NCI-H2081 treated with DMSO at 0.1 percent for 48 hours (cell line): Measurements from ENCODE around the gene VMA21.

Experiments
- DNase-seq: peaks from one replicate; lab custom pipeline; 2025; lab: John Stamatoyannopoulos, UW

The VMA21 gene

GRCh38 chrX:151396825-151397740 lies at the start of gene VMA21:
Gene VMA21, plus strand, starts transcription at chrX:151397206. Its CDS starts 103 bp downstream, at chrX:151397309.
- no peak for DNase-seq

GRCh38 chrX:151359341-151359740 lies 37.7 kb upstream of the VMA21 start:
- no peak for DNase-seq

- DNase-seq: no peak
Observed at GRCh38 chrX:151359931-151360871, 36.8 kb upstream of the VMA21 start.

- DNase-seq: no peak
Observed at GRCh38 chrX:151363316-151363715, 33.7 kb upstream of the VMA21 start.

GRCh38 chrX:151365579-151365978 lies 31.4 kb upstream of the VMA21 start:
- no peak for DNase-seq

GRCh38 chrX:151370906-151371305 lies 26.1 kb upstream of the VMA21 start:
- no peak for DNase-seq

- no peak for DNase-seq
Observed at GRCh38 chrX:151384807-151385206, 12.2 kb upstream of the VMA21 start.

- no peak for DNase-seq
Observed at GRCh38 chrX:151386838-151387459, 10.1 kb upstream of the VMA21 start.

GRCh38 chrX:151391722-151392121 lies 5.3 kb upstream of the VMA21 start:
- DNase-seq: no peak

- no peak for DNase-seq
Observed at GRCh38 chrX:151393514-151393913, 3.5 kb upstream of the VMA21 start.

- no peak for DNase-seq
Observed at GRCh38 chrX:151396042-151396824, 773 bp upstream of the VMA21 start.

- DNase-seq: no peak
Observed at GRCh38 chrX:151397741-151398070, 700 bp downstream of the VMA21 start.

GRCh38 chrX:151398346-151398745 lies 1.3 kb downstream of the VMA21 start:
- no peak for DNase-seq

GRCh38 chrX:151402719-151403390 lies 5.8 kb downstream of the VMA21 start:
- no peak for DNase-seq

- DNase-seq: no peak
Observed at GRCh38 chrX:151416579-151416978, 19.6 kb downstream of the VMA21 start.

GRCh38 chrX:151419782-151420181 lies 22.8 kb downstream of the VMA21 start:
- DNase-seq: no peak

- DNase-seq: no peak
Observed at GRCh38 chrX:151424505-151424904, 27.5 kb downstream of the VMA21 start.

GRCh38 chrX:151448509-151448908 lies 51.5 kb downstream of the VMA21 start:
- DNase-seq: no peak

GRCh38 chrX:151458824-151459223 lies 61.8 kb downstream of the VMA21 start:
- no peak for DNase-seq
